GM18909 (cell line): ENCODE results near the gene FAM78A.

Experiments used
- ATAC-seq: cut with Tn5 transposase; IDR thresholded peaks from one replicate; pipeline ENCODE4 v1.9.1; 2021; ENCODE audit warnings: mild to moderate bottlenecking; ENCODE audit not compliant: unreplicated experiment, poor library complexity

The FAM78A gene

DNA sequence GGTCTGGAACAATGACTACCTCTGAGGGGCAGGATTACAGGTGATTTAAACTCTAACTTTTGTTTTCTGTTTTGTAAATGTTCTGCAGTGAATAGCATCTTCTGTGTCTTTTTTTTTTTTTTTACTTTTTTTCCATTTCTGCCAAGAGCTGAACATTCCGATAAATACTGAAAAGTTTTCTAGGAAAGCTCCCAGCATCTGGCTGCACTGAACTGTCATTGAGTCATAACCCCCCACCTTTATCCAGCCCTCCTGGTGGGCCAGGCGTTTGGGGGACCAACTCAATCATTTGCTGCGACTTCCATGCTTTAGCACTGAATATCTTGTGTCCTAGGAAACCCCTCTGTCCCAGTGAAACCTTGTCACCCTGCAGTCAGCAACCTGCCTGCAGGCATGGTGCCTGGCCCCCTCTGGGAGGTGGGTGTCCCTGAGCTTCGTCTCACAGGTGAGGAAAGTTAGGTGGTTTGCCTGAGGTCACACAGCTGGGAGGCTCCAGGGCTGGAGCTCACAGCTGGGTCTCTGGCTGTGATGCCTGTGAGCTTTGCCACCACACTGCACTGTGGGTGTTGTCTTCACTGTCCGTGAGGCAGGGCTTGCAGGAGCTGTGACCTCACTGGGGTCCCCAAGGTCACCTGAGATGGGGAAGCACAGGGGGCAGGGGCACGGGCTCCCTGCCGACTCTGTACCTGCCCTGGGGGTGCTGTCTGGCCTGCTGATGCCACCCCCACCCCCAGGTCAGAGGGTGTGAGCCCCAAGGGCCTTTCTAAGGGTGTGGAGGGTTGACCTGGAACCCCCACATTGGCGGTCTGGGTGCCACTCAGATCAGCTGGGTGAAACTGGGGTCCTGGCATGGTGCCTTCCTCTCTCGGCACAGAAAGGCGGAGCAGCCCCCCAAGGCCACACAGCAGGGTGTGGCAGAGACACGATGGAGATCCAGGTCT is 27.3 kb upstream of the FAM78A start:
- ATAC-seq: no peak

DNA sequence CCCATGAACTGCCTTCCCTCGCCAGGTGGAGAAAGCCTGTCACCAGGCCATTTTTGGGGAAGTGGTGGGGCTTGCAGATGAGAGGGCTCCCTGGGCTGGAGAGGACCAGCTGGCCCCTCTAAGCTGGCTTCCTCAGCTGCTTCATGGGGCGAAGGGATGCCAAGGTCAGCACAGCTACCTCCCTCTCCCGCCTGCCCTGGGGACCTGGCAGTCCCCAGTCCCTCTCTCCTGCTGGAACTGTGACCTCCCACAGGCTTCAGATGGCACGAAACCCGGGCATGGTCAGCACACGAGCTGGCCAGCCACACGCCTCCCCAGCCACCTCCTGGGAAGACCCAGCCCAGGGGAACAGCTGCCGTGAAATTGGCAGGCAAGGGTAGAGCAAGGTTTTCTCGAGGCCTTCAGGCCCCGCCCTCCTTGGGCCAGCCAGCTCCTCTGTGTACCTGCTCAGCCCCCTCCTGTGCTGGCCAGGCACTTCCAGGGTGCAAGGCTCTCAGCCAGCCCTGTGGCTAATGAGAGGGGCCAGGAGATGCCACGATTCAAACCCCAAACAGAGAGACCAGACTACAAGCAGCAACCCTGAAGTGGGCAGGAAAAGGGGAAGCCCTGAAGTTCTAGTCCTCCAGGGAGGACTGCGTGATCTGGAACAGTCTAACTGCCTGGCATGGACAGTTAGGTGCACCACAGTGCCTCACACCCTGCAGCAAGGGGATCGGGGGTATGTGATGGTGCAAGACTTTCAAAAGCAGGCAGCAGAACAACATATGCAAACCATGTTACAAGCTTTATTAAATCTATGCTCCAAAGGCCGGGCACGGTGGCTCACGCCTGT is 26.1 kb upstream of the FAM78A start:
- no peak for ATAC-seq

DNA sequence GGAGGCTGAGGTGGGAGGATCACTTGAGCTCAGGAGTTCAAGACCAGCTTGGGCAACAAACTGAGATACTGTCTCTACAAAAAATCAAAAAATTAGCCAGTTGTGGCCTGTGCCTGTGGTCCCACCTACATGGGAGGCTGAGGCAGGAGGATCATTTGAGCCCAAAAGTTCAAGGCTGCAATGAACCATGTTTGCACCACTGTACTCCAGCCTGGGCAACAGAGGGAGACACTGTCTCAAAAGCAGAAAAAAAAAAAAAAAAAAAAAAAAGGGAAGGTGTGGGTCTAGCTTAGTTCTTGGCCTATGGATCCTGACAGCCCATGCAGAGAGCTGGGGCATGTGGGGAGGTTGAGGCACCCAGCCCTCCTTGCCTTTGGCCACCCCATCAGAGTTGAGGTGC is 24.1 kb upstream of the FAM78A start:
- no peak for ATAC-seq

DNA sequence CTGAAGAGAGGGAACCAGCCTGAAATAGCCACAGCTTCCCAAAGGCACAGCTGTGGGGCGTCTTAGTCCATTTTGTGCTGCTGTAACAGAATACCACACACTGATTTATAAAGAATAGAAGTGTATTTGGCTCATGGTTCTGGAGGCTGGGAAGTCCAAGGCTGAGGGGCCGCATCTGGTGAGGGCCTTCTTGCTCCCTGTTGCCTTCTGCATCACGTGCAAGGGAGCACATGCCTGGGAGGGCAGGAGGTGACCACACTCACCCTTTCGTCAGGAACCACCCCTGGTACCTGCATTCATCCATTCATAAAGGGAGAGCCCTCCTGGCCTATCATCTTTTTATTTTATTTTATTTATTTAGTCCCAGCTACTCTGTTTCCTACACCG is 23.6 kb upstream of the FAM78A start:
- no peak for ATAC-seq

DNA sequence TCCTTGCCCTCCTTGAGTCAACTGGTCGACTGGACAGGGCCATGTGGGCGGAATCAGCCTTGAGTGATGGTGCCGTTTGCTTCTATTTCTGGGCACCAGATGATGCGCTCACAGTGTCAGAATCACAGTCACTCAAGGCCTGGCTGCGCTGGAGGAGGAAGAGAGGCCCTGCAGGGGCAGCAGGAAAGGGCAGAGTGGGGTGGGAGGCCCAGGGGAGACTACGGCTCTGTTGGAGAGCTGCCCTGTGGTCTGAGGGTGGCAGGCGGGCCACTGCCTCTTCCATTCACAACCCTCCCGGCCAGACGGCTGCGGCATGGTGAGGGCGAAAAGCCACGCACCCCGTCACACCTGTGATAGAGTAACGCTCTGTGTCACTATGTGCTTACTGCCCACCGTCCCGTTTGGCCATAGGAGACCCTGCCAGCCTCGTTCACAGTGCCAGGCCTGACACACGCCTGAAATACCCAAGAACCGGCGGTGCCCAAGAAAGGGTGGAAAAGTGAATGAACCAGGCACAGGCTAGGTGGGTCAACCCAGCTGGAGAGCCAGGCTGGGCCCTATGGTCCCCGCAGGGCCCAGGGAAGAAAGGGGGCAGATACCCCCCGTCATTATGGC is 23.1 kb upstream of the FAM78A start:
- ATAC-seq: no peak

DNA sequence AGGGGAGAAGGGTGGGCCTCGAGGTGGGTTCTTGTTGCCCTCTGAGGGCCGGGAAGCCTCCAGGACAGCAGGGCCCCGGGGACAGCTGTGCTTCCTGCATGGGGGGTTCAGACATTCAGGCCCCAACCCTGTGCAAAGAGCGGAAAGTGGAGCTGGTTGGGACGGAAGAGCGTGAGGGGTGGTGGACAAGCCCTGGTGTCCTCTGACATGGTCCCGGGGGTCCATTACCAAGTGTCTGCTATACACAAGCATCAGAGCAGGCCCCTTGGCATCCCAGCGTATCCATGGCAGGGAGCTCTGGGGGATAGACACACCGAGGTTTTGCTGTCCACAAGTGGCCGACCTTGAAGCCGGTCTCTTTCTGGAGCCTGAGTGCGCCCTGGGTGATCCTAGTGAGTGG is 22.5 kb upstream of the FAM78A start:
- no peak for ATAC-seq

DNA sequence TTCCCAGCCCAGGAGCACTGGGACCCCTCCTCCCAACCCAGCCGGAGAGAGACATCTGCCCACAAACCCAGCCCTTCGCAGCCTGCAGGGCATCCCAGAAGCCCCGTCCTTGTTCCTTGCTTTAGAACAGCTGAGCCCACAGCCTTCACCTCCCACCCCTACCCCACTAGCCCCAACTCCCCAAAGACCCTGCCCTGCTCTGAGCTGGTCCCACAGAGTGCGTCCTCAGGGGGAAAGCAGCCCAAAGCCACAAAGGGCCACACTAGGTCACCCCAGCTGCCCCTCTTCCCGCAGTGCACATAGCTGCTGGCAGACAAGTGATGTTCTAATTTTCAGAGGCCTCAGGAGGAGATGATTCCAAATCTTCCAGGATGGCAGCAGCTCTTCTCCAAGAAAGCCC is 22.0 kb upstream of the FAM78A start:
- ATAC-seq: no peak

DNA sequence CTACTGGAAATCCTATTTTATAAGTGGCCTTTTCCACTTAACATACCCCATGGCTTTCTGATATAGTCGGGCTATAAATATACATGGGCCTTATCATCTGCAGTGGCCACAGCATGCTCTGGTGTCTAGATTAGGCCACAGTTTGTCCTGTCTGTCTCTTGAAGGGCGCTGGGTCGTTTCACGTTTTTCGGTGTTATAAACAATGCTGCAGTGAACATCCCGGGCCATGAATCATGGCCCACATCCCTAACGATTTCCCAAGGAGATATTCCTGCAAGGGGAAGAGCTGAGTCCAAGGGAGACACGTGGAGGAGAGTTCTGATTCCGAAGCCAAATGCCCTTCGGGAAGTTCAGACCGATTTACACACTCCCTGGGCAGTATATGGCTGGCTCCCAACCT is 21.6 kb upstream of the FAM78A start:
- ATAC-seq: no peak

DNA sequence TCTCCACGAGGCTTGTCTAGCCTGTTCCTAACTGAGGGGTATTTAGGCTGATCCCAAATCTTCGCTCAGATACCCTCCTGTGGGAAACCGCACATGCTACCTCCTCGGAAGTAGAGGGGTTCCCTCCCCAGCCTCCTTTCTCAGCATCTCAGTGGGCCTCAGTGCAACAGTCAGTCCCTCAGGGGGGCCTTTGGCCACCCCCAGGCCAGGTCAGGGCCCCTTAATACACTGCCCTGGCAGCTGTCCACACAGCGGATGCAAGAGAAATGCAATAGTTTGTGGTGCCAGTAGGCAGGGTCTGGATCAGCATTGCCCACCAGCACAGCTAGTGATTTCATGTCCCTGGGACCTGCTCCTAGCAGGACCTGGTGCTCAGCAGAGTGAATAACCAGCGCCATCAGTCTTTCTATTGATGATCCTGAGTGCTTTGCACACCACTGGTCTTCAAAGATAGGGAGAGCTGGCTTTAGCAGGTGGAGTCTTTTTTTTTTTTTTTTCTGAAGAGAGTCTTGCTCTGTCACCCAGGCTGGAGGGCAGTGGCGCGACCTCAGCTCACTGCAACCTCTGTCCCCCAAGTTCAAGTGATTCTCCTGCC is 20.7 kb upstream of the FAM78A start:
- ATAC-seq: no peak

DNA sequence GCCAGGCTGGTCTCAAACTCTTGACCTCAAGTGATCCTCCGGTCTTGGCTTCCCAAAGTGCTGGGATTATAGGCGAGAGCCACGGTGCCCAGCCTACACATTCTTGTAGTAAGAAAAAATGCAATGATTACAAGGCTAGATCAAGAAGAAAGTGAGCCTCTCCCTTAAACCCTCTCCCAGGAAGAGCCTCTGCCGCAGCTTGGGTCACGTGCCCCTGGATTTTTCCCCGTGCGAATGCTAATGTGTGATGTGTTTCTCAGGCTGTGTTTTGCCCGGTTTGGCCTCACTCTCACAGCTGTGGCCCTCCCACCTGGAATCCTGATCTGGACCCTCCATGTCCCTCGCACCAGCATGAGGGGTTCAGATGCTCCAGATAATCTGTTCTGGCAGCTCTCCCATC is 20.1 kb upstream of the FAM78A start:
- ATAC-seq: no peak

DNA sequence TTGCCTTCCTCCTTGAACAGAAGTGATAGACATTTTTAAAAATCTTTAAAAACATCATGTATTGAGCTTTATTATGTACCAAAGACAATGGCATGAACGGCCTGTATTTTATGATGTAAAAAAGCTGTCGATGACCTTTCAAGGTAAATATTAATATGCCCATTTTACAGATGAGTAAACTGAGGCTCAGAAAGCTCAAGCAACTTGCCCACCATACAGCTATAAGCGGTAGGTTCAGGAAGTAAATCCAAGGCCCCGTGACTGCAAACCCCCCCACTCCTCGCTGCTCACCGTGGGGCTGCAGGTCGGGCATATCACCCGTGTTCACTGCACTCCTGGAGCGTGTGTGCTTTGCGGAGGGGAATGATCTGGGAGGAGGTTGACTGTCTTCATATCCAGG is 16.6 kb upstream of the FAM78A start:
- ATAC-seq: no peak

DNA sequence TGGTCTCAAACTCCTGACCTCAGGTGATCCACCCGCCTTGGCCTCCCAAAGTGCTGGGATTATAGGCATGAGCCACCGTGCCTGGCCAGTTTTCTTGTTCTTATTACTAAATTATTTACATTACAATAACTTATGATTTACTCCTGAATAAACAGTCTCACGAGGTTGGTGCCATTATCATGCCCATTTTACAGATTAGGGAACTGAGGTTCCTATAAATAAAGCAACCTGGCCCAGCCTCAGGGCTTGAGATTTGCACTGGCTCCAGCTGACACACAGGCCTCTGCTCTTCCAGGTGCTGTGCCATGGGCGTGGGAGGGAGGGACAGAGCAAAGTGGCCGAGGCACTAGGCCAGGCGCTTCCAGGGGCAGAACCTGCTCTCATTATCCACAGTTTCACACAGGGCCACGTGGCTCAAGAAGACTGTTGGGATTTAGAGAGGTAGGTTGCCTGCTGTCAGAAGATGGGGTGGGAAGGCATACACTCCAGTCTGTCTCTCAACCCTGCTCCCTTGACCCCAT is 15.5 kb upstream of the FAM78A start:
- ATAC-seq: no peak

DNA sequence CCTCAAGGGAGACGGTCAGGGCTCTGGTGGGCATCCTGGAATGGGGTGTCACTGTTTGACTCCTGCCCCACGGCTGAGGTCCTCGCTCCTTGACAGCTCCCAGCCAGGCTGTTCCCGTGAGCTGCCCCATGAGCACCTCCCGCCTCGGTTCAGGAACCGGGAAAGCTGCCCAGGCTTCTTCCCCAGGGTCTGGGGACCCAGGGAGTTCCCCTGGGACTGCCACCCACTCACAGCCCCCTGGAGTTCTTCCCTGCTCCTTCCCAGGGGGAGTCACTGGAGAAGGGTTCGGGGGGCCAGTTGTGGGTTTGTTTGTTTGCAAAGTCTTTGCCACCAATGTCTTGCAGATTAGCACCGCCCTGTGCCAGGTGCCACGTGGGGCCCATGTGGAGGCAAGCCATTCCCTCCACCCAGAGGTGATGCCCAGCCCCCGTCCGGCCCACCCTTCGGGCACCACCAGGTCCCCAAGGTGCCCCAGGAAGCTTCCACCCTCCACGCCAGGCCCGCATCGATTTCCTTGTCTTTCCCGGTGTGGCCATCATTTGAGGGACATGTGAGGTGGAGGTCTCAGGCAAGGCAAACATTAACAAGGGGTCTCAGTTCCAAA is 14.6 kb upstream of the FAM78A start:
- ATAC-seq: no peak

DNA sequence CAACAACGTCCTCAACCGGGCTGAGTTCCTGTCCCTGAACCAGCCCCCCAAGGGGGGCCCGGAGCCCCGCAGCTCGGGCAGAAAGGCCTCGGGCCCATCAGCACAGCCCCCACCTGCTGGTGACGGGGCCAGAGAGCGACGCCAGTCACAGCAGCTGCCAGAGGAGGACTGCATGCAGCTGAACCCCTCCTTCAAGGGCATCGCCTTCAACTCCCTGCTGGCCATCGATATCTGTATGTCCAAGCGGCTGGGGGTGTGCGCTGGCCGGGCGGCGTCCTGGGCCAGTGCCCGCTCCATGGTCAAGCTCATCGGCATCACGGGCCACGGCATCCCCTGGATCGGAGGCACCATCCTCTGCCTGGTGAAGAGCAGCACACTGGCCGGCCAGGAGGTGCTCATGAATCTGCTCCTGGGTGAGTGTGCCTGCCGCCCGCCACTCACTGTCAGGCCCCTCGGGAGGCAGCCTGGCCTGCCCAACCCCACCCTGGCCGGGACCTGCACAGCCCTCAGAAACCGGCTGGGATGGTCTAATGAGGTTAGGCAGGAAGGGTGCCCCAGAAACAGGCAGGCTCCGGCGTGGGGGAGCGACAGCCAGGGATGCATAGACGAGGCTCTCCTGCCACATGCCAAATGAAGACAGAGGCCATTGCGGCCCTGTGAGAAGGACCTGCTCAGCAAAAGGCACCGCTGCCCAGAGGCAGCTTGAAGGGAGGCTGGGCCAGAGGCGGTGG is 13.9 kb upstream of the FAM78A start:
- ATAC-seq: no peak

DNA sequence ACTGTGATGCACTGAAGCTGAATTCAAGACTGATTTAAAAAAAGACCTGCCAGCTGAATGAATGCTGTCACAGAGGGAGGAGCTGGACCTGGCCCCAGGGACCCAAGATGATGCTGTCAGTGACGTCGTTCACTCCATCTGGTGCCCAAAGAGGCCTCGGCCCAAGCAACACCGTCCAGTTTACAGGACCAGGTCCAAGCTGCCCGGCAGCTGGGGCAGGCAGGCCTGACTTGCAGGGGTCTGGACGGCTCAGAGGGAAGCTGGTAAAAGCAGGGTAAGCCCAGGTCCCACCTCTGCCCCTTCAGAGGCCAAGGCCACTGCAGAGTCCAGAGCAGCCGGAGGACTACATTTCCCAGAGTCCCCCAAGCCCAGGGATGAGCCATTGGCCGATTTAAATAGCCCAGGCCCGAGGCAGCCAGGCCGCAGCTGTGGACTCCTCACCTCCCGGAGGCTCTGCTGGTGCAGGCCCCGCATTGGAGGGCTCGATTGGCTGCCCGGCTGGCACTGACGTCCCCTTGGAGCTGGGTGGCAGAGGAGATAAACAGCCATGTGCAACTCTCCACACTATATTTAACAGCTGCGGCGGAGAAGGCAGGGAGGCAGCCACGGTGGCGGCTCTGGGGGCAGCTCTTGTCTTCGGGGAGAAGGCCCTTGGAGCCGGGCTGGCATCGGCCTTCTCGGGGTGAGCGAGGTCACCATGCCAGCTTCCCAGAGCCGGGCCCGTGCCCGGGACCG is 13.2 kb upstream of the FAM78A start, which contains the start of gene PLPP7:
PLPP7 (plus strand) TSS at position 423 of the 735 bp plus-strand sequence; CDS start at position 698, 275 bp downstream.
- ATAC-seq: no peak

DNA sequence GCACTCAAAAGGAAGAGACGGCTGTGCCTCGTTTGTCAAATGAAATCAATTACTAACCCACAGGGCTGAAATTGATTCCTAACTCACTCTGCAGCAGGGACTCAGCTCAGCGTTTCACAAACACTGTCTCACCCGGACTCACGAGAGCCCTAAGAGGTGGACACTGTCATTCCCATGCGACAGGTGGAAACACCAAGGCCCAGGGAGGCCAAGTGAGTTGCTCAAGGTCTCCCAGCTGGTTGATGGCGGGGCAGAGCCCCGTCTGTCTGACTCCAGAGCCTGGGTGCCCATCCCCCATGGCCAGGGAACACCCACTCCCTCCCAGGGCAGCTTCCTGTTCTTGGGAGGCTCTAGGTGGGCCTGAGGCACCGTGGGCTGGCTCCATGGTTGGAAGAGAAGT is 11.9 kb upstream of the FAM78A start:
- no peak for ATAC-seq

DNA sequence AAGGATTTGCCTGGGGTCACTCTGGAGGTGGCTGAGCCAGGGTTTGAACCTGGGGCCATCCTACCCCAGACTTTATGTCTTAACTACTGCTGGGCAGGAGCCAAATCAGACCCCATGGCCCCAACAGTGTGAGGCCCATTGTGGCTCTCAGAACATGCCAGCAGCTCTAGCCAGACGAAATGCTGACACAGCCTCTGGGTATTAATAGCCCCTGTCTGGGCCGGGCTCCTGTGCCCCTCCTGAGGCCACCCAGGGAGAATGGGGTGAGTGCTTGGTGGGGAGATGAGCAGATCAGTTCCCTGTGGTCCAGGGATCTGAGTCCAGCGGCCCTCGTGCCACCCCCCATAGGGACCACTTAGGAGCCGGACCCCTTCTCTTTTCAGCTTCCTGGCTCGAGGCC is 11.0 kb upstream of the FAM78A start:
- ATAC-seq: no peak

DNA sequence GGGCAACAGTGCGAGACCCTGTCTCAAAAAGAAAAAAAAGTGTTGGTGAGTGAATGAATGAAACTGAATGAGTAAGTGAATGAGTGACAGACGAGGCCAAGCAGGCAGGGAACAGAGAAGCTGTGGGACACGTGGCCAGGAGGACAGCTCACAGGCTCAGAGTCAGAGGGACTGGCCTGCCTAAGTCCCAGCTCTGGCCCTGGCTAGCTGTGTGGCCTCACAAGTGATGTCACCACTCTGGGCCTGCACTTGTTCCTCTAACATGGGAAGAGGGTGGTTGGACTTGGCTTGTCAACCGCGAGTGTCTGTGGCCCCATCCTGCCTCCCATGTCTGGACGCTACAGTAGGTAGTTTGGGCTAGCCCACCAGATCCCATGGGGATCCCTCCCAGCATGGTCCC is 8.5 kb upstream of the FAM78A start:
- no peak for ATAC-seq
